ENCODE measurements around the gene LAMA2. TPM values are rescaled to one million over a fixed set of nuclear protein-coding genes. Genes with fewer than 3 reads are reported as not detected.

The LAMA2 gene
- total RNA-seq, 1 donor from 2014 or later: 185 TPM

DNA sequence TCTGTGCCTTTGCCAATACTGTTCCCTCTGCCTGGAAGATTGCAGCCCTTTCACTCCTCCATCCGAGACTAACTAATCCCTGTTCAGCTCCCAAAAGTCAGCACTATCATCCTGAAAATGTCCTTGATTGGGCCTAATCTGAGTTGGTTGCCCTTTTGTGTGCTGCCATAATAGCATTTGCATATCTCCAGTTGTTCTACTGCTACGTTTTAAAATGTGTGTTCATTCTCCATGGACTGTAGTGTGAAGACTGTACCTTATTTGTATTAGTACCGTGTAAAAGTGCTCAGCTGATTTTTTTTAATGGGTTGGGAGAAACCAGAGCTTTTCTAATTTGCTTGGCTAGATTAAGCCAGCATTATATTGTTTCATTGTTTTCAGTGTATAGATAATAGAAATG is 401.3 kb downstream of the LAMA2 start:
- no peaks in the 10 kb centered on the region for H3K9me3 ChIP-seq (replicated peaks)
- H3K4me3 ChIP-seq: no peak overlapping the region
- DNase-seq: no peak
- no peak for TF ChIP-seq CTCF (IDR thresholded peaks at IDR 0.05; ENCODE audit: borderline replicate concordance)
- peak overlapping the region; percentile 59 for H3K27ac ChIP-seq (replicated peaks)
- intact Hi-C loops (cut with micrococcal nuclease): no loop called here
- peaks cover 17% of the 10 kb centered on the region for H3K36me3 ChIP-seq
- H3K27me3 ChIP-seq (ENCODE audit: low read depth): no peaks in the 10 kb centered on the region
- peaks cover 57% of the 10 kb centered on the region for H3K4me1 ChIP-seq

DNA sequence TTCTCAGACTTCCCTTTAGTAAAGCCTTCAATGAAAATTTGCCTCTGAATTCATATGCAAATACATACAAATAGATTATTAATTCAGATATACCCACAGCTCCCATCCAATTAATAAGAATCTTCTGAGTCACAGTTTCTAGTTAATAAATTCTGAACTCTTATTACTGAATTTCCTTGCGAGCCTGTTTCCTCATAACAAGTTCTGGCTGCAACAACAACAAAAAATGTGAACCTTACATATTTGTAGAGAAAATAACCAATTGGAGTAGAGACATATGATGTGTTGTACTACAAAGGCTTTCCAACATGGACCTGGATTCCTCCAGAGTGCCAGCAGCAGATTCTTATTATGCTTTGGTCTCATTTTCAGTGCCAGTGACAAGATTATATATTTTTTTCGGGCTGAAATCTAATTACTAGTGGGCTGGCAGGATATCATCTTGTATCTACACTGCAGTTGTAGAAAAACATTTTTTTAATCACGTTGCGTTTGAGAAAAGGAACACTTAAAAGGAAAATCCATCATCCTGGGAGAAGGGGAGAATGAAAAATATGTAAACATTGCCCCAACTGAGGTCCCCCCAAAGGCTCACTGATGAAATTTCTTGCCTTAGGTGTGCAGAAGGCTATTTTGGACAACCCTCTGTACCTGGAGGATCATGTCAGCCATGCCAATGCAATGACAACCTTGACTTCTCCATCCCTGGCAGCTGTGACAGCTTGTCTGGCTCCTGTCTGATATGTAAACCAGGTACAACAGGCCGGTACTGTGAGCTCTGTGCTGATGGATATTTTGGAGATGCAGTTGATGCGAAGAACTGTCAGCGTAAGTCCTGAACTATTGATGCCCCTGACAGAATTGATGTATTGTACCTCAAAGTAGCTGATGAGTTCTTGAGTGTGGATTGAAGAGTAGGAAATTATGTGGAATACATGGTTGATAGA is 404.6 kb downstream of the LAMA2 start:
- Histone ChIP-seq H3K36me3 (peaks cover 37% of the 10 kb centered on the region), H3K27ac (replicated peaks) (no peak overlapping the region), H3K4me3 (no peak overlapping the region), H3K27me3 (ENCODE audit: low read depth) (no peaks in the 10 kb centered on the region), H3K4me1 (peaks cover 26% of the 10 kb centered on the region), H3K9me3 (replicated peaks) (no peaks in the 10 kb centered on the region)
- no peak for DNase-seq
- intact Hi-C loops (cut with micrococcal nuclease): no loop called here
- TF ChIP-seq CTCF (IDR thresholded peaks at IDR 0.05; ENCODE audit: borderline replicate concordance): no peak

DNA sequence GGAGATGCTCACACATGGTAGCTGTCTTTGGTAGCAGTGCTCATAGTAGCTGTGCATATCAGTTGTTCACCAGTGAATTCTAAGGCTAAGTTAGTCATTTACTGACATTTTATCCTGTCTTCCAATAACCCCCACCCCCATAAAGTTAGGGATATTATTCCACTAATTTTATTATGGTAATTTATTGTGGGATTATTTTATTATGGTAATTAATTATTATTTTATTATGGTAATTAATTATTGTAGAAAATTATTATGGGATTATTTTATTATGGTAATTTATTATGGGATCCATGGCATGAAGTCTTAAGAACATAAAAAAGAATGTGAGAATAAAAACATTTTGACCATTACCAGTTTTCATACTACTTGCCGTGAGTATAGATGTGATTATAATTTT is 406.5 kb downstream of the LAMA2 start:
- Histone ChIP-seq H3K27ac (replicated peaks) (no peak overlapping the region), H3K4me3 (no peak overlapping the region), H3K9me3 (replicated peaks) (no peaks in the 10 kb centered on the region), H3K4me1 (peaks cover 6% of the 10 kb centered on the region), H3K36me3 (peaks cover 57% of the 10 kb centered on the region), H3K27me3 (ENCODE audit: low read depth) (no peaks in the 10 kb centered on the region)
- DNase-seq: no peak
- intact Hi-C loops (cut with micrococcal nuclease): no loop called here
- no peak for TF ChIP-seq CTCF (IDR thresholded peaks at IDR 0.05; ENCODE audit: borderline replicate concordance)

GRCh38 chr6:129292836-129293235 is 409.9 kb downstream of the LAMA2 start:
- no peak for TF ChIP-seq CTCF (IDR thresholded peaks at IDR 0.05; ENCODE audit: borderline replicate concordance)
- peaks cover 58% of the 10 kb centered on the region for H3K36me3 ChIP-seq
- no peaks in the 10 kb centered on the region for H3K9me3 ChIP-seq (replicated peaks)
- H3K27ac ChIP-seq (replicated peaks): no peak overlapping the region
- H3K4me1 ChIP-seq: peaks cover 5% of the 10 kb centered on the region
- no peak overlapping the region for H3K4me3 ChIP-seq
- no peaks in the 10 kb centered on the region for H3K27me3 ChIP-seq (ENCODE audit: low read depth)
- intact Hi-C loops (cut with micrococcal nuclease): no loop called here
- DNase-seq: no peak

GRCh38 chr6:129297592-129297991 is 414.7 kb downstream of the LAMA2 start:
- Histone ChIP-seq H3K4me3 (no peak overlapping the region), H3K9me3 (replicated peaks) (no peaks in the 10 kb centered on the region), H3K4me1 (peaks cover 5% of the 10 kb centered on the region), H3K27ac (replicated peaks) (peak overlapping the region; percentile 11), H3K36me3 (peaks cover 53% of the 10 kb centered on the region), H3K27me3 (ENCODE audit: low read depth) (no peaks in the 10 kb centered on the region)
- intact Hi-C loops (cut with micrococcal nuclease): no loop called here
- no peak for TF ChIP-seq CTCF (IDR thresholded peaks at IDR 0.05; ENCODE audit: borderline replicate concordance)
- DNase-seq: no peak
